K562 (cell line): Measurements from ENCODE around the gene EAF2. TPM values are rescaled to one million over a fixed set of nuclear protein-coding genes. Genes with fewer than 3 reads are reported as not detected.

ENCODE experiments used
- ATAC-seq: fragments of 200-7000 bp; cut with Tn5 transposase; 3 replicates; pipeline ENCODE4 v1.9.1; 2020; ENCODE audit warnings: moderate library complexity
- BruUV-seq: library from RNA; stranded (reverse); fragments of 400-500 nt; replicated peaks from 2 replicates; lab custom pipeline; 2021; lab: Mats Ljungman, UMichigan
- CTCF ChIA-PET: fragments of 300-600 bp; formaldehyde crosslinking; extraction: SDS; loops from one replicate; lab custom pipeline; 2021; ENCODE audit warnings: low intra/inter-chr PET ratio; lab: Yijun Ruan, JAX
- POLR2A ChIA-PET: fragments of 300-600, 350-650 bp; sonication (Branson Sonifier 250); formaldehyde crosslinking; extraction: SDS; loops from one replicate; lab custom pipeline; 2021; ENCODE audit warnings: antibody characterized with exemption, inconsistent platforms; lab: Yijun Ruan, JAX
- DNase-seq, 4 experiments: peaks; one replicate each; pipeline versions ENCODE4 v3.0.0 to v3.0.0-alpha.2; 2011 to 2018; ENCODE audit warnings: low spot score in 3 of 4, mixed read lengths in 3 of 4; ENCODE audit errors: extremely low read depth in 1 of 4
- FAIRE-seq: peaks from 2 replicates; lab custom pipeline; 2011; peaks lifted over from hg19 to GRCh38; lab: Jason Lieb, UNC
- H2AFZ ChIP-seq: 2 replicates; pipeline ENCODE4 v1.6.0; 2011; ENCODE audit warnings: low read depth, low read length, control low read depth, inconsistent platforms
- H3K27ac ChIP-seq: fragments of 200-600 bp; 3 replicates; pipeline ENCODE4 v1.8.0; 2011; ENCODE audit warnings: low read depth, mild to moderate bottlenecking, control low read depth, inconsistent platforms, low read length, moderate library complexity, mixed read lengths; ENCODE audit errors: extremely low read depth
- H3K27me3 ChIP-seq, 2 experiments: fragments of 300-600 bp in 1 of 2; 2 replicates in 1 of 2; 3 replicates in 1 of 2; pipeline versions ENCODE4 v1.6.0 to v1.8.0; 2011; ENCODE audit warnings: inconsistent platforms in 2 of 2, low read length in 2 of 2, mild to moderate bottlenecking in 1 of 2, mixed read lengths in 1 of 2, moderate library complexity in 1 of 2; ENCODE audit not compliant: control insufficient read depth in 2 of 2, insufficient read depth in 2 of 2
- H3K36me3 ChIP-seq: fragments of 300-600 bp; 3 replicates; pipeline ENCODE4 v1.8.0; 2011; ENCODE audit warnings: mild to moderate bottlenecking, low read length, inconsistent platforms; ENCODE audit not compliant: control insufficient read depth, insufficient read depth
- H3K4me1 ChIP-seq, 2 experiments: fragments of 200-600 bp in 1 of 2; replicated peaks in 1 of 2; 2 replicates in 1 of 2; 3 replicates in 1 of 2; pipeline versions ENCODE4 v1.5.1 to v1.8.0; 2011; ENCODE audit warnings: inconsistent platforms in 2 of 2, low read length in 2 of 2, mild to moderate bottlenecking in 1 of 2, mixed read lengths in 1 of 2, moderate library complexity in 1 of 2; ENCODE audit not compliant: control insufficient read depth in 2 of 2, insufficient read depth in 2 of 2
- H3K4me2 ChIP-seq: 2 replicates; pipeline ENCODE4 v1.6.1; 2011; ENCODE audit warnings: low read length, control low read depth, inconsistent platforms, mixed read lengths; ENCODE audit not compliant: insufficient read depth
- H3K4me3 ChIP-seq: fragments of 200-600 bp; sonication (generic), shearing (Covaris generic); 2 replicates; pipeline ENCODE4 v1.5.1; 2016; ENCODE audit warnings: control low read depth, inconsistent platforms
- H3K79me2 ChIP-seq: fragments of 200-600 bp; 3 replicates; pipeline ENCODE4 v1.8.0; 2011; ENCODE audit warnings: low read length, inconsistent platforms; ENCODE audit not compliant: control insufficient read depth, insufficient read depth
- H3K9ac ChIP-seq, 2 experiments: 2 replicates each; pipeline versions ENCODE4 v1.6.0 to v1.6.1; 2011; ENCODE audit warnings: low read depth in 2 of 2, low read length in 2 of 2, control low read depth in 1 of 2, inconsistent platforms in 1 of 2, mild to moderate bottlenecking in 1 of 2, mixed read lengths in 1 of 2; ENCODE audit not compliant: insufficient read depth in 1 of 2
- H3K9me1 ChIP-seq: one replicate; pipeline ENCODE4 v1.6.0; 2011; ENCODE audit warnings: inconsistent platforms, mild to moderate bottlenecking, low read length, moderate library complexity; ENCODE audit not compliant: control insufficient read depth, insufficient read depth
- H3K9me3 ChIP-seq: replicated peaks from 2 replicates; pipeline ENCODE4 v1.5.1; 2011; ENCODE audit warnings: low read depth, low read length, inconsistent platforms; ENCODE audit not compliant: control insufficient read depth, insufficient read depth
- H4K20me1 ChIP-seq: replicated peaks from 2 replicates; pipeline ENCODE4 v1.6.1; 2011; ENCODE audit warnings: low read length, inconsistent platforms, mixed read lengths; ENCODE audit not compliant: control insufficient read depth, insufficient read depth
- C11orf30 ChIP-seq: fragments of 450-650 bp; IDR thresholded peaks from 2 replicates; pipeline ENCODE4 v1.6.1; 2016; ENCODE audit warnings: low read depth, mild to moderate bottlenecking
- CEBPG ChIP-seq, 3 experiments: fragments of 200-800 bp in 1 of 3; sonication (Bioruptor generic) in 1 of 3; sonication (generic) in 1 of 3; formaldehyde crosslinking in 1 of 3; IDR thresholded peaks in 2 of 3; conservative IDR thresholded peaks in 1 of 3; 2 replicates each; pipeline versions ENCODE4 v1.6.1 to v1.8.0; 2016 to 2022; ENCODE audit warnings: missing compliant biosample characterization in 2 of 3, missing genetic modification characterization in 2 of 3, mild to moderate bottlenecking in 1 of 3, missing genetic modification reagents in 1 of 3
- CREB5 ChIP-seq: fragments of 250-450 bp; sonication (Bioruptor Pico); IDR thresholded peaks from 2 replicates; pipeline ENCODE4 v1.5.0; 2020; ENCODE audit warnings: mild to moderate bottlenecking
- CTCF ChIP-seq, 3 experiments: IDR thresholded peaks in 2 of 3; conservative IDR thresholded peaks in 1 of 3; 2 replicates each; pipeline ENCODE4 v1.5.1; 2011 to 2012; ENCODE audit warnings: low read length in 3 of 3, mild to moderate bottlenecking in 3 of 3, control low read depth in 2 of 3, improper control_type of control experiment in 1 of 3, inconsistent platforms in 1 of 3, low read depth in 1 of 3, mixed read lengths in 1 of 3, moderate library complexity in 1 of 3; ENCODE audit not compliant: insufficient read depth in 2 of 3
- GABPA ChIP-seq: fragments of 200-800 bp; sonication (Bioruptor generic); conservative IDR thresholded peaks from 2 replicates; pipeline ENCODE4 v1.6.1; 2016; ENCODE audit warnings: low read depth, missing genetic modification characterization, missing compliant biosample characterization
- HDAC8 ChIP-seq: fragments of 450-650 bp; IDR thresholded peaks from 2 replicates; pipeline ENCODE4 v1.6.1; 2016; ENCODE audit warnings: mild to moderate bottlenecking, missing genetic modification characterization, moderate library complexity, missing compliant biosample characterization
- LARP7 ChIP-seq: fragments of 450-650 bp; IDR thresholded peaks from 2 replicates; pipeline ENCODE4 v1.6.1; 2016
- RAD21 ChIP-seq, 2 experiments: fragments of 250-450 bp in 1 of 2; fragments of 450-650 bp in 1 of 2; sonication (Bioruptor Pico) in 1 of 2; formaldehyde crosslinking in 1 of 2; IDR thresholded peaks in 1 of 2; conservative IDR thresholded peaks in 1 of 2; 2 replicates each; pipeline versions ENCODE4 v1.4.0 to v1.8.0; 2020 to 2022; ENCODE audit warnings: mild to moderate bottlenecking in 2 of 2, moderate library complexity in 1 of 2
- ZBTB7A ChIP-seq: IDR thresholded peaks from 2 replicates; pipeline ENCODE4 v1.6.1; 2011; ENCODE audit warnings: low read depth, mild to moderate bottlenecking, low read length, moderate library complexity, borderline replicate concordance; ENCODE audit not compliant: control insufficient read depth
- WGBS: fragments of 100-300 bp; shearing (Covaris generic); methylation state at CpG from one replicate; pipeline ENCODE4 v1.1.6; 2016; ENCODE audit warnings: low coverage, mixed read lengths; ENCODE audit not compliant: insufficient coverage; ENCODE audit errors: missing lambda C conversion rate; 5-methylcytosine and 5-hydroxymethylcytosine counted together
- in situ Hi-C: fragments of 300-500 bp; cut with MboI; formaldehyde crosslinking; loops from 4 replicates; pipeline ENCODE4 v1.15.0; 2018; ENCODE audit warnings: inconsistent platforms, mixed read lengths
- intact Hi-C: fragments of 100-400 bp; cut with micrococcal nuclease; formaldehyde crosslinking; loops from 2 replicates; pipeline ENCODE4 v1.14.2; 2022
- polyA plus RNA-seq, 8 experiments: library from polyadenylated mRNA; depleted of rRNA in 4 of 8; stranded (reverse) in 5 of 8; unstranded in 3 of 8; fragments of >200 nt; fragmentation: Nextera tagmentation in 2 of 8; fragmentation: Illumina TruSeq in 1 of 8; extraction: Ambion mirVana in 2 of 8; extraction: Trizol in 1 of 8; gene quantifications; 2 replicates each; pipeline versions ENCODE4 v1.2.1 to v1.2.3, GENCODE V29; 2011 to 2014; ENCODE audit warnings: inconsistent platforms in 1 of 8, missing spikeins in 1 of 8
- total RNA-seq, 7 experiments: library from RNA; depleted of rRNA in 6 of 7; stranded (reverse); fragments of >200 nt in 6 of 7; fragmentation: Illumina TruSeq in 2 of 7; extraction: Trizol in 2 of 7; gene quantifications; 2 replicates each; pipeline versions ENCODE4 v1.2.1 to v1.2.3, GENCODE V29; 2011 to 2021; ENCODE audit warnings: low replicate concordance in 1 of 7
- TF ChIP-seq, protein P1 (sequence below): fragments of 250-450 bp; sonication (Bioruptor Pico); IDR thresholded peaks from 2 replicates; pipeline ENCODE4 v1.8.0; 2021; ENCODE audit warnings: borderline replicate concordance, mild to moderate bottlenecking, moderate library complexity; ENCODE audit not compliant: poor library complexity, severe bottlenecking

Gene EAF2
- total and polyA plus RNA-seq, 9 of the 15 experiments (the other 6 are each of a cell fraction or from before 2014, with no cell fraction given) = 3.8 to 17.3 (median 6.9) TPM

- TF ChIP-seq ZBTB7A = no peak
- TF ChIP-seq HDAC8 (tag) = no peak
- TF ChIP-seq, protein P1, sequence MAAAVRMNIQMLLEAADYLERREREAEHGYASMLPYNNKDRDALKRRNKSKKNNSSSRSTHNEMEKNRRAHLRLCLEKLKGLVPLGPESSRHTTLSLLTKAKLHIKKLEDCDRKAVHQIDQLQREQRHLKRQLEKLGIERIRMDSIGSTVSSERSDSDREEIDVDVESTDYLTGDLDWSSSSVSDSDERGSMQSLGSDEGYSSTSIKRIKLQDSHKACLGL (CRISPR knock-in tag) = no peak
Observed at GRCh38 chr3:121852256-121852655, 17.2 kb downstream of the EAF2 start (continued).

DNA sequence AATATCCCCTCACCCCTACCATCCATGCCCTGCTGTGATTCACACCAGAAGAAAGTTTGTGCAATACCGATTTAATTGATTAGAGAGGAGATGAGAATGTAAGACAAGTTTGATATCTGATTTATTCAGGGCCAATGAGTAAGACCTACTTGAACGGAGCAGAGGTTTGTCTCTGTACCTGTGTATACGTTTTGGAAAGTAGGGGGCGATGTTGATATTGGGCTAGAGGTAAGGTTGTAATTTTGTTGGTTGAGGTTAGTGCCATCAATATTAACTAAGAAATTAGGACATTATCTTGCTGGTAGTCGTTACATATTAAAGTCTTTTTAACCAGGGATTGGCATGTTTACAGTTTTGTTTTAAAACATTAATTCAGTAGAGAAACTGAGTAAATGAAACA is 20.5 kb downstream of the EAF2 start:
- no peaks in the 10 kb centered on the region for H4K20me1 ChIP-seq
- no peak overlapping the region for H3K4me2 ChIP-seq
- ChIA-PET CTCF (no interaction called here), POLR2A (no interaction called here)
- no peaks in the 10 kb centered on the region for H3K79me2 ChIP-seq
- WGBS = 5% methylated on average over 5 of the region's 5 CpGs
- no peak overlapping the region for H3K9ac ChIP-seq
- BruUV-seq = no TSS peak
- intact Hi-C loops = loop anchor here (10.0 kb wide), 2 partner anchors 139 to 311 kb away; partner anchors contain the start of gene POLQ
- H3K36me3 ChIP-seq = no peaks in the 10 kb centered on the region
- H3K9me1 ChIP-seq = no peaks in the 10 kb centered on the region
- H3K9me3 ChIP-seq = no peaks in the 10 kb centered on the region
- in situ Hi-C loops = no loop called here
- H3K27ac ChIP-seq = no peak overlapping the region
- H3K27me3 ChIP-seq = no peaks in the 10 kb centered on the region
- peak; percentile 56; the same call in 1 of the 3 replicates for ATAC-seq
- H3K4me3 ChIP-seq = no peak overlapping the region
- TF ChIP-seq CEBPG (CRISPR knock-in tag; IDR thresholded peaks at IDR 0.05) (no peak), CEBPG (tag; conservative IDR thresholded peaks at IDR 0.05 in 1 of 2, IDR thresholded peaks at IDR 0.05 in 1 of 2) (no peak), C11orf30 (no peak), CREB5 (CRISPR knock-in tag) (no peak), CTCF (IDR thresholded peaks at IDR 0.05 in 2 of 3, conservative IDR thresholded peaks at IDR 0.05 in 1 of 3; ENCODE audit: insufficient read depth in 2 of 3, low read depth in 1 of 3, low read length in 3 of 3) (peak; percentile 4 to 46 (median 19); a peak in 2 of 6 replicates), RAD21 (CRISPR knock-in tag; conservative IDR thresholded peaks at IDR 0.05 in 1 of 2, IDR thresholded peaks at IDR 0.05 in 1 of 2) (peak in 1 of 2 experiments; percentile 42; a peak in 2 of 4 replicates), LARP7 (no peak), GABPA (tag) (no peak)
- FAIRE-seq = no peak
- DNase-seq = peak in 2 of 4 experiments; percentile 9 to 18
- H2AFZ ChIP-seq = no peak overlapping the region
- no peaks in the 10 kb centered on the region for H3K4me1 ChIP-seq
